Measurements from ENCODE around the gene CDH13. TPM values are rescaled to one million over a fixed set of nuclear protein-coding genes. Genes with fewer than 3 reads are reported as not detected.

CDH13 gene
- total and polyA plus RNA-seq, 9 of the 15 experiments (the other 6 are each of a cell fraction or from before 2014, with no cell fraction given), result 0.03 TPM; not detected in 8

DNA sequence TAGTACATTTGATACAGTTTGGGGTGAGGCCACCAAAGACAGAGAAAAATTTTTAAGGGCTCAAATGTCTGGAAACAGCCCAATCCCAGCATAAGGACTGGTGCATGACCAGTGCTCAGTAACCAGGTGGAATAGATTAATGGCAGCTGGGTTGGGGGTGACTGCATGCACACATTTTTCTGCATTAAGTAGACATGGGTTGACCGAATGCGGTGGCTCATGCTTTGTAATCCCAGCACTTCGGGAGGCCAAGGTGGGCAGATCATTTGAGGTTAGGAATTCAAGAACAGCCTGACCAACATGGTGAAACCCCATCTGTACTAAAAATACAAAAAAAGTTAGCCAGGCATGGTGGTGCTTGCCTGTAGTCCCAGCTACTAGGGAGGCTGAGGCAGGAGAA lies 1060.0 kb downstream of the CDH13 start:
- DNase-seq (ENCODE audit: extremely low read depth in 1 of 4, low spot score in 3 of 4), result no peak
- ChIA-PET POLR2A (interaction anchor here (0.5 kb wide), 1 partner anchor 681 kb away, joined by 3 read pairs; no protein-coding TSS in a partner anchor), CTCF (ENCODE audit: low intra/inter-chr PET ratio) (no interaction called here)
- Histone ChIP-seq H3K4me3 (no peak overlapping the region), H3K27ac (ENCODE audit: extremely low read depth, low read depth, low read length) (no peak overlapping the region), H3K4me2 (ENCODE audit: insufficient read depth, low read length) (no peak overlapping the region), H3K9ac (ENCODE audit: insufficient read depth in 1 of 2, low read depth in 2 of 2, low read length in 2 of 2) (no peak overlapping the region), H4K20me1 (replicated peaks; ENCODE audit: control insufficient read depth, insufficient read depth, low read length) (no peaks in the 10 kb centered on the region), H3K79me2 (ENCODE audit: control insufficient read depth, insufficient read depth, low read length) (no peaks in the 10 kb centered on the region), H3K4me1 (replicated peaks in 1 of 2; ENCODE audit: control insufficient read depth in 2 of 2, insufficient read depth in 2 of 2, low read length in 2 of 2) (no peaks in the 10 kb centered on the region), H3K9me3 (replicated peaks; ENCODE audit: control insufficient read depth, insufficient read depth, low read depth, low read length) (no peaks in the 10 kb centered on the region), H3K9me1 (ENCODE audit: control insufficient read depth, insufficient read depth, low read length) (no peaks in the 10 kb centered on the region), H3K27me3 (ENCODE audit: control insufficient read depth in 2 of 2, insufficient read depth in 2 of 2, low read length in 2 of 2) (peaks cover 0 to 14% of the 10 kb centered on the region in 2 experiments; a peak in 2 of 5 replicates), H3K36me3 (ENCODE audit: control insufficient read depth, insufficient read depth, low read length) (no peaks in the 10 kb centered on the region), H2AFZ (ENCODE audit: low read depth, low read length) (no peak overlapping the region)
- TF ChIP-seq, protein P1, sequence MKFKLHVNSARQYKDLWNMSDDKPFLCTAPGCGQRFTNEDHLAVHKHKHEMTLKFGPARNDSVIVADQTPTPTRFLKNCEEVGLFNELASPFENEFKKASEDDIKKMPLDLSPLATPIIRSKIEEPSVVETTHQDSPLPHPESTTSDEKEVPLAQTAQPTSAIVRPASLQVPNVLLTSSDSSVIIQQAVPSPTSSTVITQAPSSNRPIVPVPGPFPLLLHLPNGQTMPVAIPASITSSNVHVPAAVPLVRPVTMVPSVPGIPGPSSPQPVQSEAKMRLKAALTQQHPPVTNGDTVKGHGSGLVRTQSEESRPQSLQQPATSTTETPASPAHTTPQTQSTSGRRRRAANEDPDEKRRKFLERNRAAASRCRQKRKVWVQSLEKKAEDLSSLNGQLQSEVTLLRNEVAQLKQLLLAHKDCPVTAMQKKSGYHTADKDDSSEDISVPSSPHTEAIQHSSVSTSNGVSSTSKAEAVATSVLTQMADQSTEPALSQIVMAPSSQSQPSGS (CRISPR knock-in tag; IDR thresholded peaks at IDR 0.05), result no peak
- TF ChIP-seq RBM34 (IDR thresholded peaks at IDR 0.05; ENCODE audit: borderline replicate concordance, insufficient read depth, low read length) (no peak), SAP30 (IDR thresholded peaks at IDR 0.05; ENCODE audit: borderline replicate concordance, insufficient read depth, low read depth, low read length, poor library complexity, severe bottlenecking) (no peak), ZNF57 (CRISPR knock-in tag; IDR thresholded peaks at IDR 0.05) (no peak), ZNF583 (CRISPR knock-in tag; IDR thresholded peaks at IDR 0.05) (no peak), YBX1 (IDR thresholded peaks at IDR 0.05) (no peak), SMAD4 (CRISPR knock-in tag; conservative IDR thresholded peaks at IDR 0.05) (no peak), TBP (optimal IDR thresholded peaks at IDR 0.05; ENCODE audit: low read depth, low read length) (no peak), KLF13 (tag; IDR thresholded peaks at IDR 0.05; ENCODE audit: borderline replicate concordance, low read depth) (no peak)
- TF ChIP-seq, protein P2, sequence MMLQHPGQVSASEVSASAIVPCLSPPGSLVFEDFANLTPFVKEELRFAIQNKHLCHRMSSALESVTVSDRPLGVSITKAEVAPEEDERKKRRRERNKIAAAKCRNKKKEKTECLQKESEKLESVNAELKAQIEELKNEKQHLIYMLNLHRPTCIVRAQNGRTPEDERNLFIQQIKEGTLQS (IDR thresholded peaks at IDR 0.05), result no peak
- TF ChIP-seq, protein P2 (CRISPR knock-in tag; conservative IDR thresholded peaks at IDR 0.05), result no peak
- TF ChIP-seq, protein P3, sequence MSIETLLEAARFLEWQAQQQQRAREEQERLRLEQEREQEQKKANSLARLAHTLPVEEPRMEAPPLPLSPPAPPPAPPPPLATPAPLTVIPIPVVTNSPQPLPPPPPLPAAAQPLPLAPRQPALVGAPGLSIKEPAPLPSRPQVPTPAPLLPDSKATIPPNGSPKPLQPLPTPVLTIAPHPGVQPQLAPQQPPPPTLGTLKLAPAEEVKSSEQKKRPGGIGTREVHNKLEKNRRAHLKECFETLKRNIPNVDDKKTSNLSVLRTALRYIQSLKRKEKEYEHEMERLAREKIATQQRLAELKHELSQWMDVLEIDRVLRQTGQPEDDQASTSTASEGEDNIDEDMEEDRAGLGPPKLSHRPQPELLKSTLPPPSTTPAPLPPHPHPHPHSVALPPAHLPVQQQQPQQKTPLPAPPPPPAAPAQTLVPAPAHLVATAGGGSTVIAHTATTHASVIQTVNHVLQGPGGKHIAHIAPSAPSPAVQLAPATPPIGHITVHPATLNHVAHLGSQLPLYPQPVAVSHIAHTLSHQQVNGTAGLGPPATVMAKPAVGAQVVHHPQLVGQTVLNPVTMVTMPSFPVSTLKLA (conservative IDR thresholded peaks at IDR 0.05), result no peak
- TF ChIP-seq, protein P4, sequence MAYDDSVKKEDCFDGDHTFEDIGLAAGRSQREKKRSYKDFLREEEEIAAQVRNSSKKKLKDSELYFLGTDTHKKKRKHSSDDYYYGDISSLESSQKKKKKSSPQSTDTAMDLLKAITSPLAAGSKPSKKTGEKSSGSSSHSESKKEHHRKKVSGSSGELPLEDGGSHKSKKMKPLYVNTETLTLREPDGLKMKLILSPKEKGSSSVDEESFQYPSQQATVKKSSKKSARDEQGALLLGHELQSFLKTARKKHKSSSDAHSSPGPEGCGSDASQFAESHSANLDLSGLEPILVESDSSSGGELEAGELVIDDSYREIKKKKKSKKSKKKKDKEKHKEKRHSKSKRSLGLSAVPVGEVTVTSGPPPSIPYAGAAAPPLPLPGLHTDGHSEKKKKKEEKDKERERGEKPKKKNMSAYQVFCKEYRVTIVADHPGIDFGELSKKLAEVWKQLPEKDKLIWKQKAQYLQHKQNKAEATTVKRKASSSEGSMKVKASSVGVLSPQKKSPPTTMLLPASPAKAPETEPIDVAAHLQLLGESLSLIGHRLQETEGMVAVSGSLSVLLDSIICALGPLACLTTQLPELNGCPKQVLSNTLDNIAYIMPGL (CRISPR knock-in tag; IDR thresholded peaks at IDR 0.05), result no peak
- TF ChIP-seq, protein P5, sequence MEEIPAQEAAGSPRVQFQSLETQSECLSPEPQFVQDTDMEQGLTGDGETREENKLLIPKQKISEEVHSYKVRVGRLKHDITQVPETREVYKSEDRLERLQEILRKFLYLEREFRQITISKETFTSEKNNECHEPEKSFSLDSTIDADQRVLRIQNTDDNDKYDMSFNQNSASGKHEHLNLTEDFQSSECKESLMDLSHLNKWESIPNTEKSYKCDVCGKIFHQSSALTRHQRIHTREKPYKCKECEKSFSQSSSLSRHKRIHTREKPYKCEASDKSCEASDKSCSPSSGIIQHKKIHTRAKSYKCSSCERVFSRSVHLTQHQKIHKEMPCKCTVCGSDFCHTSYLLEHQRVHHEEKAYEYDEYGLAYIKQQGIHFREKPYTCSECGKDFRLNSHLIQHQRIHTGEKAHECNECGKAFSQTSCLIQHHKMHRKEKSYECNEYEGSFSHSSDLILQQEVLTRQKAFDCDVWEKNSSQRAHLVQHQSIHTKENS (CRISPR knock-in tag; IDR thresholded peaks at IDR 0.05), result no peak
- no peak for FAIRE-seq
- in situ Hi-C loops (cut with MboI), result no loop called here
- ATAC-seq, result no peak
- no TSS peak for BruUV-seq (replicated peaks)
- WGBS (ENCODE audit: insufficient coverage, low coverage, missing lambda C conversion rate), result 0% methylated on average over 3 of the region's 3 CpGs
- intact Hi-C loops (cut with micrococcal nuclease), result no loop called here

All from K562 (cell line).